Skeletal muscle satellite cell (primary cell): Measurements from ENCODE around the gene THOC2. TPM values are rescaled to one million over a fixed set of nuclear protein-coding genes. Genes with fewer than 3 reads are reported as not detected.

ENCODE experiments used
- H3K27me3 ChIP-seq: 2 replicates; pipeline ENCODE4 v1.7.0; 2013; ENCODE audit warnings: low read length; ENCODE audit not compliant: control insufficient read depth, insufficient read depth
- H3K36me3 ChIP-seq: 2 replicates; pipeline ENCODE4 v1.7.0; 2013; ENCODE audit warnings: mild to moderate bottlenecking, control low read depth, low read length; ENCODE audit not compliant: insufficient read depth
- H3K4me1 ChIP-seq: 2 replicates; pipeline ENCODE4 v1.7.0; 2013; ENCODE audit warnings: low read length; ENCODE audit not compliant: control insufficient read depth, insufficient read depth
- H3K4me2 ChIP-seq: 2 replicates; pipeline ENCODE4 v1.7.0; 2013; ENCODE audit warnings: mild to moderate bottlenecking, low read length
- H3K4me3 ChIP-seq: 2 replicates; pipeline ENCODE4 v1.7.0; 2013; ENCODE audit warnings: low read length
- H3K9ac ChIP-seq: 2 replicates; pipeline ENCODE4 v1.7.0; 2013; ENCODE audit warnings: mild to moderate bottlenecking, low read depth, low read length, moderate library complexity
- H3K9me3 ChIP-seq: replicated peaks from 2 replicates; pipeline ENCODE4 v1.7.0; 2013; ENCODE audit warnings: mild to moderate bottlenecking, control low read depth, low read length
- small RNA-seq: library from RNA; depleted of rRNA; stranded (forward); fragments of <200 nt; gene quantifications from one replicate; pipeline ENCODE3, GENCODE V24; 2012

THOC2 gene

GRCh38 chrX:123561439-123562215 lies 171.2 kb downstream of the THOC2 start:
- Histone ChIP-seq H3K9ac (no peak overlapping the region), H3K36me3 (no peaks in the 10 kb centered on the region), H3K9me3 (no peaks in the 10 kb centered on the region), H3K4me1 (no peaks in the 10 kb centered on the region), H3K27me3 (no peaks in the 10 kb centered on the region), H3K4me3 (no peak overlapping the region), H3K4me2 (no peak overlapping the region)

- no peak overlapping the region for H3K9ac ChIP-seq
- no peaks in the 10 kb centered on the region for H3K9me3 ChIP-seq
- no peak overlapping the region for H3K4me3 ChIP-seq
- no peaks in the 10 kb centered on the region for H3K36me3 ChIP-seq
- no peaks in the 10 kb centered on the region for H3K4me1 ChIP-seq
- H3K27me3 ChIP-seq = no peaks in the 10 kb centered on the region
- no peak overlapping the region for H3K4me2 ChIP-seq
Observed at GRCh38 chrX:123550829-123551228, 182.0 kb downstream of the THOC2 start.

Small RNA genes lying within 50 kb of the gene (small RNA-seq; reads per million reads assigned to genes)
- not detected for gene AL030996.1
- not detected for gene RNU7-69P
